Hematopoietic multipotent progenitor cell (in vitro differentiated cells): Measurements from ENCODE around the gene SLC25A17. TPM values are rescaled to one million over a fixed set of nuclear protein-coding genes. Genes with fewer than 3 reads are reported as not detected.
"Not testable (repeated sequence)": the region's sequence is repeated elsewhere in the genome, so short reads cannot be mapped to it uniquely, and the experiment has no call there.

Experiments
- DNase-seq, 3 donors: peaks; one replicate each; pipeline ENCODE4 v3.0.0-alpha.2; 2011 to 2015; ENCODE audit warnings: low read depth in 2 of 3, low spot score in 2 of 3
- small RNA-seq: library from RNA; depleted of rRNA; stranded (forward); fragments of <200 nt; gene quantifications from one replicate; pipeline ENCODE3, GENCODE V24; 2012
- total RNA-seq: library from RNA; depleted of rRNA; stranded (reverse); fragments of >200 nt; gene quantifications from one replicate; pipeline ENCODE4 v1.2.3, GENCODE V29; 2012

SLC25A17 gene
- total RNA-seq, 1 donor: 8.9 TPM

- DNase-seq: no peak
Observed at GRCh38 chr22:40723396-40723933, 95.7 kb downstream of the SLC25A17 start.

- peak in 2 of 3 donors; percentile 39 to 44 for DNase-seq
Observed at GRCh38 chr22:40721266-40721665, 97.9 kb downstream of the SLC25A17 start.

GRCh38 chr22:40720538-40721256, 98.4 kb downstream of the SLC25A17 start:
- DNase-seq: no peak

- DNase-seq: not testable (repeated sequence)
Observed at GRCh38 chr22:40720156-40720537, 99.0 kb downstream of the SLC25A17 start.

Small RNAs within 50 kb of the gene (small RNA-seq; reads per million reads assigned to genes)
- gene JTBP1: not detected
- 0.47 reads per million for gene MIR4766

Other genes with a start within 250 kb of the SLC25A17 start
- 84.3 TPM for gene MRTFA, start 182.6 kb downstream of the SLC25A17 start, total RNA-seq
- gene MCHR1, start 139.9 kb downstream of the SLC25A17 start, total RNA-seq: not detected
- gene ST13, start 37.3 kb upstream of the SLC25A17 start, total RNA-seq: 86.2 TPM
- gene XPNPEP3, start 37.8 kb upstream of the SLC25A17 start, total RNA-seq: 7.5 TPM
- gene DNAJB7, start 42.8 kb upstream of the SLC25A17 start, total RNA-seq: not detected
- 40.7 TPM for gene RBX1, start 132.0 kb upstream of the SLC25A17 start, total RNA-seq